GM19468 (cell line): Measurements from ENCODE around the gene EPAS1.

Experiments
- ATAC-seq: cut with Tn5 transposase; IDR thresholded peaks from one replicate; pipeline ENCODE4 v1.9.1; 2021; ENCODE audit warnings: mild to moderate bottlenecking, moderate library complexity, moderate number of reproducible peaks; ENCODE audit not compliant: unreplicated experiment; ENCODE audit errors: extremely low read depth

Gene EPAS1

DNA sequence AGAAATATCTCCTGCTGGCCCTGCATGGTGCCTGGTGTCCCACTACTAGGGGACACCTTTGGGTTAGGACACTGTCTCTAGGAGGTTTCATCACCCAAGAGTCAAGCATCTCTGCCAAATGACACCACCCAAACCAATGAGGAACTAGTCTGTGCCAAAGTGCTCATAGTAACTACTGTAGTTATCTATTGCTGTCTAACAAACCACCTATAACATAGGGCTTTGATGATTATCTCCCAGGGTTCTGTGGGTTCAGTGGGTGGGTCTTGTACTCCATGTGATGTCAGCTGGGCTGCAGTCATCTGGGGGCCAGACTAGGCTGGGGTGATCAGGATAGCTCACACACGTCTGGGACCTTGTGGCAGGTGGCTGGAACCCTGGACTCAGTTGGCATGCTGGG, 59.8 kb downstream of the EPAS1 start:
- ATAC-seq = no peak

DNA sequence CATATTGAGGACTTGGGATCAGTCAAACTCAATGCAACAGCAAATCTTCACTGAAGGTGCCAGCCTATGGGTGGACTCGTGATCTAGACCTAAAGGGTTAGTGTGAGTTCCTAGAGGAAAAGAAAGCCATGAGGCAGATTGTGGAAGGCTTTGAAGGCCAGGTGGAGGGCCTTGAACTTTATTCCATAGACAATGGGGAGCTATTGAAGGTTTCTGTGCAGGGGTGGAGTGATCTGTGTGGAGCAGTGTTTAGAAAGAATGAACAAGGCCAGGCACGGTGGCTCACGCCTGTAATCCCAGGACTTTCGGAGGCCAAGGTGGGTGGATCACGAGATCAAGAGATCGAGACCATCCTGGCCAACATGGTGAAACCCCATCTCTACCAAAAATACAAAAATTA, 61.5 kb downstream of the EPAS1 start:
- no peak for ATAC-seq

- no peak for ATAC-seq
These were observed 63.1 kb downstream of the EPAS1 start for GRCh38 chr2:46360303-46360702.

GRCh38 chr2:46361920-46362666, 64.9 kb downstream of the EPAS1 start:
- ATAC-seq = no peak

DNA sequence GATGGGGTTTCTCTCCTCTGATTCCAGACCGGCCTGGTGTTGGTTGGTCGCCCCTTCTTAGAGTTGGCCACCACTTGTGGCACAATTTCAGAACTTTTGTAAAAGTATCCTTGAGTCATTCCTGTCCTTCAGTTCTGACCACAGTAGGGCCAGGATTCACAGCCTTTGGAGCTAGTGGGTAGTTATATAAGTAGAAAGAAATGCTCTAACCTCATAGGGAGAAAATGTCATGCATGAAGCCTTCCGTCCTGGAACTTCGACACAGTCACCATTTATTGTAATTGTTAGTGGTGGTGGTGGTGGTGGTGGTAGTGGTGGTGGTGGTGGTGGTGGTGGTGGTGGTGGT, 65.4 kb downstream of the EPAS1 start:
- no peak for ATAC-seq

- no peak for ATAC-seq
These were observed 66.4 kb downstream of the EPAS1 start for GRCh38 chr2:46363535-46364170.

DNA sequence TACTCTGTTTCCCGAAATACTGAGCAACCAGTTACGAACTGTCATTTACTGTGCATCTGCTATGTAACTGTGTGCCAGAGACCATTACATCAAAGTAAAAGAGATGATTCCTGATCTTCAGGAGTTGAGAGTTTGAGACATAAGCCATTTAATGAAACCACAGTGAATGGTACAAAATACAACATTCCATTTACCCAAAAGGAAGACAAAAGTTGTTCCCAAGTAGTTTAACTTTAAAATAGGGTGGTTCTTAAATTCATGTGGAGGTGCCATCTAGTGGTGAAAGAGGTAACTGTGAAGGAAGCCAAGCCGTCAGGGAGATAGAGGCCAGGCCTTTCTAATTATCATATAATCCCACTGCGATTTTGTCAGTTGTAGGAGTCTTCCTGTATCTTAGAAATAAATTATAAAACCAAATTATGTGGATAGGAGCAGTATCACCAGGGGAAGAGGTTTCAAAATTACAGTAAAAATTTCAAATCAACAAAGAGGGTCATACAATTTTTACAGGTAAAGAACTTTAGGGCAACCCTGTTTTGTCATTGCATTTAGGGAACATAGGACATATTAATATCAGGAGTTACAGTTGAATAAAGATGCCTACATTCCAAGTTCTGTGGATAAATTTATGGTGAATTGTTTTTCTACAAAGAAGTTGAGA, 67.7 kb downstream of the EPAS1 start:
- ATAC-seq = no peak

- ATAC-seq = no peak
These were observed 68.9 kb downstream of the EPAS1 start for GRCh38 chr2:46365913-46366667.

- ATAC-seq = no peak
These were observed 69.5 kb downstream of the EPAS1 start for GRCh38 chr2:46366668-46367052.

DNA sequence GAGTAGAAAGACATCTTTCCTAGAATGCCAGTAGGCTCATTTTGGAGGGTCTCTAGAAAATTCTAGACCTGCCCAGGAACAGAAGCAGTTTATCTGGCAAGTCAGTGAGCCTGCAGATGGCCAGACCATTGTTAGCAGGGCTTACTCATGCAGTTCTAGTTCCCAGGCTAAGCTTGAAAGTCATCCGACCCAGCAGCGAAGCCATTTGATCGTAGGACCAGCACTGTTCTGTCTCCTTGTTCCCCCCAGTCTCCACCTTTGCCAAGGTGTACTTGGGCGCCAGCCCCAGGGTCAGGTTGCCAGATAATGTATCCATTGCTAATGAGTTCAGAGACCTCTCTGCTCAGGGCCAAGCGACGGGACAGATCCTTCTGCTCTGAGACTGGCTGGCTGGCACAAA, 70.1 kb downstream of the EPAS1 start:
- ATAC-seq = no peak

DNA sequence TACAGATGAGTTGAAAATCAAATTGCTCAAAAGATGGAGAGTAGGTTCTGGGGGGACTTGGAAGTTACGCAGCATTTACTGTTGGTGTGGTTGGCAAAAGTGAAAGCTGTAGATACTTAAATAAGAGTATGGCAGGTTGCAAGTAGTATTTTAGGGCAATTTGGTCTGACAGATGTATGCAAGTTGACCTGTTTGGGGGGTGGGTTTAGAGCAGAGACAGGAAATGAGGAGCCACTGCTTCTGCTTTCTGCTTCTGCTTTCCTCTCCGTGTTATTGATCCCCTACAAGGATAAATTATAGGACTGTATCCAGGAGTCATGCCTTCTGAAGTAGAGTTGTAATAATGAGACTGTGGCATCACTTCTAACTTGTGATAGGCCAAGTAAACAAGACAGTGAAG, 71.2 kb downstream of the EPAS1 start:
- no peak for ATAC-seq

GRCh38 chr2:46369783-46370182, 72.6 kb downstream of the EPAS1 start:
- ATAC-seq = no peak

DNA sequence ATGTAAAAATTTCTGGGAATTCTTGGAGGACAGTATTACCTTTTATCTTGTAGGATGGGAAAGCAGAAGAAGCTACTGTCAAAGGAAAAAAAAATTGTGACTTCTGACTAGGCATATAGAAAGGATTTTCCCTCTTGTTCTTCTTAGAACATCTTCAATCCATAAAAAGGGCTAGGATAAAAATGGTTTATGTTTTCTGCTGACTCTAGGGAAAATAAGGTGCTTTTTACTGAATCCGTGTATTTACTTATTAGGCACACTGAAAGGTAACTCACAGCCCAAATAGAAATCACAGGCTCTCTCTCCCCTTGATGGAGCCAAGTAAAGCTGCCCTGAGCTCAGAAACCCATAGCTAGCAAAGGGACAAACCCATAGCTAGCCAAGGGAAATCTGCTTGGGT, 74.6 kb downstream of the EPAS1 start:
- no peak for ATAC-seq

DNA sequence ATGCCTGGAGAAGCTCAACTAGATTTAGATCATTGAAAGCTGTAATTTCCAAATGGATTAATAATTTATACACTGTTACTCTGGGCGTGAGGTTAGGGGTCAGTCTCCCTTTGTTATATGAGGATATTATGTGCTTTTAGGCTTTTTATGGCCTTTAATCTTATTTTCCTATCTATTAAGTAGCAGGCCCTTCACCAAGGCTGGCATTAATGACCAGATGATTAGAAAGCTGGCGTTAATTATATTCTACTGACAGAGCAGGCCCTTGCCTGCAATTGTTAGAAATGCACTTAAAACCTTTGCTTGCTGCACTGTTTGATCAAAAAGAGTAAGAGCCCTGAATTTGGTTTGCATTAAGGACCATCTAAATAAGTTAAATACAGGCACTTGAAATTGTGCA, 75.3 kb downstream of the EPAS1 start:
- ATAC-seq = no peak

- no peak for ATAC-seq
These were observed 76.0 kb downstream of the EPAS1 start for GRCh38 chr2:46373238-46373637.

- no peak for ATAC-seq
These were observed 78.4 kb downstream of the EPAS1 start for GRCh38 chr2:46375566-46376125.

DNA sequence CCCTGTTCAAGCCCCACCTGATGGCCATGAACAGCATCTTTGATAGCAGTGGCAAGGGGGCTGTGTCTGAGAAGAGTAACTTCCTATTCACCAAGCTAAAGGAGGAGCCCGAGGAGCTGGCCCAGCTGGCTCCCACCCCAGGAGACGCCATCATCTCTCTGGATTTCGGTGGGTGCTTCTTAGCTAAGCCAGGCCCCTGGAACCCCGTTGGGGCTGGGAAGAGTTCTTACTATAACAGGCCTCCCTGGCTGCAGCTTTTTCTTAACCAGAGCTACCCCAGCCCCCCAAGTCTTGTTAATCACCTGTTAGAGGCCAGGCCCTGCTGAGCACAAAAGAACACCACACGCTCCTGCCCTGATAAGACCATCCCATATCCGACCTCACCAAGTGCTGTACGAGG, 79.4 kb downstream of the EPAS1 start:
- ATAC-seq = no peak

- no peak for ATAC-seq
These were observed 79.9 kb downstream of the EPAS1 start for GRCh38 chr2:46377101-46377581.

GRCh38 chr2:46377666-46378560, 80.7 kb downstream of the EPAS1 start:
- ATAC-seq = no peak

DNA sequence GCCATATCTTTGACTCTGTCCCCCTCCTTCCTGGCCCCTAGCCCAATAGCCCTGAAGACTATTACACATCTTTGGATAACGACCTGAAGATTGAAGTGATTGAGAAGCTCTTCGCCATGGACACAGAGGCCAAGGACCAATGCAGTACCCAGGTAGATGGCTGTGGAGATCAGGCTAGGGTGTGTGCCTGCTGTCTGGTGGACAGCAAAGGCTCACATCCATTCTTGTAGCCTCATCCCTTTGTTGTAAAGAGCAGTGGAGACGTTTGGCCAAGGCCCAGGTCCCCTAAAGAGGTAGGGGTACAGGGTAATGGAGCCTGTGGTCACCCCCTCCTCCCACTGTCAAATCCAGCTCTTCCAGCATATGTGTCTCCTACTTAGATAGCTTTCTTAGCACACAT, 81.4 kb downstream of the EPAS1 start:
- no peak for ATAC-seq
